HCT116 (cell line): Measurements from ENCODE around the gene PLK4. TPM values are rescaled to one million over a fixed set of nuclear protein-coding genes. Genes with fewer than 3 reads are reported as not detected.

Experiments used
- ATAC-seq: fragments of 200-7000 bp; cut with Tn5 transposase; 2 replicates; pipeline ENCODE4 v1.9.1; 2020; ENCODE audit warnings: mild to moderate bottlenecking, moderate library complexity
- BruUV-seq: library from RNA; stranded (reverse); fragments of 400-500 nt; replicated peaks from 2 replicates; lab custom pipeline; 2021; lab: Mats Ljungman, UMichigan
- CTCF ChIA-PET: fragments of 300-600 bp; sonication (Branson Sonifier 250); formaldehyde crosslinking; loops from one replicate; lab custom pipeline; 2021; ENCODE audit warnings: antibody characterized with exemption; lab: Charles Lee
- POLR2A ChIA-PET: fragments of 300-600, 350-600 bp; sonication (Branson Sonifier 250); formaldehyde crosslinking; loops from one replicate; lab custom pipeline; 2021; ENCODE audit warnings: antibody characterized with exemption; lab: Charles Lee
- RAD21 ChIA-PET, 2 experiments: fragments of 300-600 bp; sonication (Branson Sonifier 250); formaldehyde crosslinking; loops; one replicate each; lab custom pipeline; 2023; ENCODE audit warnings: low total read pairs in 2 of 2; ENCODE audit not compliant: uncharacterized antibody in 2 of 2, unreplicated experiment in 2 of 2, low non-redundant PET in 1 of 2; lab: Charles Lee
- DNase-seq: peaks from one replicate; pipeline ENCODE4 v3.0.0-alpha.2; 2010; ENCODE audit warnings: low read depth, low spot score
- H2AFZ ChIP-seq: fragments of 200-600 bp; shearing (Covaris generic), sonication (generic); 2 replicates; pipeline ENCODE4 v1.6.1; 2017; ENCODE audit warnings: low read depth, mixed run types, mixed read lengths, antibody characterized with exemption, low read length; ENCODE audit not compliant: poor library complexity, severe bottlenecking
- H3K27ac ChIP-seq: 2 replicates; pipeline ENCODE4 v1.5.1; 2012; ENCODE audit warnings: low read depth, low read length
- H3K27me3 ChIP-seq: fragments of 200-600 bp; sonication (generic); 2 replicates; pipeline ENCODE4 v1.6.1; 2016; ENCODE audit warnings: mixed run types, low read length, mixed read lengths; ENCODE audit not compliant: insufficient read depth
- H3K36me3 ChIP-seq, 2 experiments: fragments of 200-500 bp in 1 of 2; fragments of 200-600 bp in 1 of 2; sonication (Bioruptor generic) in 1 of 2; sonication (generic) in 1 of 2; 2 replicates each; pipeline versions ENCODE4 v1.5.1 to v1.6.1; 2014 to 2016; ENCODE audit warnings: low read length in 2 of 2, inconsistent platforms in 1 of 2, mixed read lengths in 1 of 2, mixed run types in 1 of 2; ENCODE audit not compliant: insufficient read depth in 2 of 2, control insufficient read depth in 1 of 2
- H3K4me1 ChIP-seq, 2 experiments: fragments of 200-600 bp in 1 of 2; sonication (generic) in 1 of 2; 2 replicates each; pipeline versions ENCODE4 v1.5.1 to v1.6.1; 2012 to 2017; ENCODE audit warnings: low read length in 2 of 2, inconsistent platforms in 1 of 2, mild to moderate bottlenecking in 1 of 2, mixed read lengths in 1 of 2, mixed run types in 1 of 2, moderate library complexity in 1 of 2; ENCODE audit not compliant: insufficient read depth in 2 of 2, control insufficient read depth in 1 of 2
- H3K4me2 ChIP-seq: fragments of 200-600 bp; sonication (generic); 2 replicates; pipeline ENCODE4 v1.6.1; 2017; ENCODE audit warnings: mixed run types, low read length, mixed read lengths
- H3K4me3 ChIP-seq, 2 experiments: fragments of 200-600 bp in 1 of 2; sonication (generic) in 1 of 2; replicated peaks in 1 of 2; 2 replicates each; pipeline ENCODE4 v1.5.1; 2011 to 2016; ENCODE audit warnings: low read length in 2 of 2, control low read depth in 1 of 2, low read depth in 1 of 2, mild to moderate bottlenecking in 1 of 2, mixed read lengths in 1 of 2, mixed run types in 1 of 2
- H3K79me2 ChIP-seq: fragments of 200-600 bp; sonication (generic); 2 replicates; pipeline ENCODE4 v1.6.1; 2017; ENCODE audit warnings: mild to moderate bottlenecking, mixed run types, low read length, moderate library complexity, mixed read lengths; ENCODE audit not compliant: insufficient read depth
- H3K9ac ChIP-seq: fragments of 200-600 bp; sonication (generic); 2 replicates; pipeline ENCODE4 v1.6.1; 2016; ENCODE audit warnings: low read length, mixed read lengths
- H3K9me2 ChIP-seq: fragments of 200-600 bp; sonication (generic), shearing (Covaris generic); 2 replicates; pipeline ENCODE4 v1.6.1; 2017; ENCODE audit warnings: mixed run types, mild to moderate bottlenecking, moderate library complexity; ENCODE audit not compliant: insufficient read depth
- H3K9me3 ChIP-seq, 2 experiments: fragments of 200-500 bp in 1 of 2; fragments of 200-600 bp in 1 of 2; sonication (Bioruptor generic) in 1 of 2; sonication (generic) in 1 of 2; 2 replicates each; pipeline ENCODE4 v1.6.1; 2014 to 2017; ENCODE audit warnings: low read length in 2 of 2, mixed read lengths in 2 of 2, inconsistent platforms in 1 of 2, low read depth in 1 of 2, mild to moderate bottlenecking in 1 of 2, mixed run types in 1 of 2, moderate library complexity in 1 of 2; ENCODE audit not compliant: control insufficient read depth in 1 of 2, insufficient read depth in 1 of 2
- H4K20me1 ChIP-seq: fragments of 200-600 bp; sonication (generic), shearing (Covaris generic); 2 replicates; pipeline ENCODE4 v1.6.1; 2017; ENCODE audit warnings: mixed run types, mild to moderate bottlenecking, moderate library complexity; ENCODE audit not compliant: insufficient read depth
- CBX3 ChIP-seq: IDR thresholded peaks from 2 replicates; pipeline ENCODE4 v1.6.1; 2012; ENCODE audit warnings: low read depth
- CEBPB ChIP-seq: IDR thresholded peaks from 2 replicates; pipeline ENCODE4 v1.6.1; 2012; ENCODE audit warnings: low read depth
- EGR1 ChIP-seq: IDR thresholded peaks from 2 replicates; pipeline ENCODE4 v1.6.1; 2012; ENCODE audit warnings: low read depth
- ELF1 ChIP-seq: IDR thresholded peaks from 2 replicates; pipeline ENCODE4 v1.6.1; 2012; ENCODE audit warnings: low read depth, borderline replicate concordance
- EZH2 ChIP-seq: fragments of 200-600 bp; sonication (generic); IDR thresholded peaks from 2 replicates; pipeline ENCODE4 v1.6.1; 2017; ENCODE audit warnings: antibody characterized with exemption, mixed run types
- EZH2phosphoT487 ChIP-seq: fragments of 200-600 bp; IDR thresholded peaks from 2 replicates; pipeline ENCODE4 v1.6.1; 2018; ENCODE audit warnings: antibody characterized with exemption, borderline replicate concordance
- FOSL1 ChIP-seq: IDR thresholded peaks from 2 replicates; pipeline ENCODE4 v1.6.1; 2012; ENCODE audit warnings: low read depth
- JUND ChIP-seq: IDR thresholded peaks from 2 replicates; pipeline ENCODE4 v1.6.1; 2012
- MAX ChIP-seq: IDR thresholded peaks from 2 replicates; pipeline ENCODE4 v1.6.1; 2012
- RAD21 ChIP-seq: IDR thresholded peaks from 2 replicates; pipeline ENCODE4 v1.6.1; 2012; ENCODE audit warnings: low read depth, mild to moderate bottlenecking
- SRF ChIP-seq: IDR thresholded peaks from 2 replicates; pipeline ENCODE4 v1.6.1; 2012; ENCODE audit warnings: low read depth
- TCF7L2 ChIP-seq: IDR thresholded peaks from 2 replicates; pipeline ENCODE4 v1.7.0; 2011; ENCODE audit warnings: borderline replicate concordance, inconsistent platforms; ENCODE audit not compliant: insufficient read depth, insufficient read length; ENCODE audit errors: extremely low read depth
- YY1 ChIP-seq: IDR thresholded peaks from 2 replicates; pipeline ENCODE4 v1.6.1; 2011; ENCODE audit warnings: low read length, low read depth, moderate library complexity, mild to moderate bottlenecking; ENCODE audit not compliant: insufficient replicate concordance; ENCODE audit errors: extremely low read depth
- ZFX ChIP-seq: fragments of 450-650 bp; IDR thresholded peaks from 2 replicates; pipeline ENCODE4 v1.6.1; 2017
- ZNF274 ChIP-seq: fragments of 200-500 bp; sonication (Bioruptor generic); IDR thresholded peaks from 2 replicates; pipeline ENCODE4 v1.6.1; 2014; ENCODE audit warnings: mild to moderate bottlenecking, low read depth, low read length, inconsistent platforms
- intact Hi-C: fragments of 100-400 bp; cut with micrococcal nuclease; formaldehyde crosslinking; loops from 2 replicates; pipeline ENCODE4 v1.10.0; 2022
- total RNA-seq: library from RNA; stranded (reverse); gene quantifications from one replicate; pipeline ENCODE4 v1.2.1, GENCODE V29; 2021; ENCODE audit not compliant: unreplicated experiment
- TF ChIP-seq, protein P1 (sequence below): IDR thresholded peaks from 2 replicates; pipeline ENCODE4 v1.6.1; 2012
- TF ChIP-seq, protein P2 (sequence below): IDR thresholded peaks from 2 replicates; pipeline ENCODE4 v1.6.1; 2011; ENCODE audit warnings: mild to moderate bottlenecking, low read length, moderate library complexity; ENCODE audit not compliant: insufficient replicate concordance; ENCODE audit errors: extremely low read depth
- TF ChIP-seq, protein P3 (sequence below), 3 experiments: fragments of 200-600 bp in 1 of 3; sonication (generic) in 1 of 3; IDR thresholded peaks in 2 of 3; conservative IDR thresholded peaks in 1 of 3; 2 replicates each; pipeline ENCODE4 v1.5.1; 2012 to 2017; ENCODE audit warnings: low read depth in 2 of 3, low read length in 2 of 3, antibody characterized with exemption in 1 of 3, borderline replicate concordance in 1 of 3, control low read depth in 1 of 3, mild to moderate bottlenecking in 1 of 3, mixed read lengths in 1 of 3, mixed run types in 1 of 3, moderate library complexity in 1 of 3; ENCODE audit not compliant: insufficient read depth in 1 of 3
- TF ChIP-seq, protein P4 (sequence below): IDR thresholded peaks from 2 replicates; pipeline ENCODE4 v1.6.1; 2012; ENCODE audit warnings: low read depth

PLK4 gene
- total RNA-seq, 1 experiment from 2014 or later = 34.8 TPM

DNA sequence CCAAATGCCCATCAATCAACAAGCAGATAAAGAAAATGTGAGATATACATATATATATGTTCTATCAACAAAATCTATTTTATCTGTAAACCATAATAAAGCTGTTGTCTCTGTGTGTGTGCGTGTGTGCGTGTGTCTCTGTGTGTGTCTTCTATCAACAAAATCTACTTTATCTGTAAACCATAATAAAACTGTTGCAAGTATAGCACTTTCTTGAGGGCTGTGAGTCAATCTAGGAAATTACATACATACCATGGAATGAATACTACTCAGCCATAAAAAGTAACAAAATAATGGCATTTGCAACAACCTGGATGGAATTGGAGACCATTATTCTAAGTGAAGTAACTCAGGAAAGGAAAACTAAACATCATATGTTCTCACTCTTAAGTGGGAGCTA lies 12.5 kb upstream of the PLK4 start:
- no peaks in the 10 kb centered on the region for H3K36me3 ChIP-seq
- peaks cover 7 to 11% of the 10 kb centered on the region in 2 experiments; a peak in 3 of 4 replicates for H3K4me1 ChIP-seq
- intact Hi-C loops = no loop called here
- no peak overlapping the region for H2AFZ ChIP-seq
- H3K9me2 ChIP-seq = no peaks in the 10 kb centered on the region
- ATAC-seq = no peak
- BruUV-seq = no TSS peak
- no peak overlapping the region for H3K9ac ChIP-seq
- peaks cover 9% of the 10 kb centered on the region; the same call in 1 of the 2 replicates for H3K79me2 ChIP-seq
- H3K27ac ChIP-seq = no peak overlapping the region
- TF ChIP-seq CBX3 = no peak
- no peak for TF ChIP-seq ZNF274
- TF ChIP-seq, protein P1, sequence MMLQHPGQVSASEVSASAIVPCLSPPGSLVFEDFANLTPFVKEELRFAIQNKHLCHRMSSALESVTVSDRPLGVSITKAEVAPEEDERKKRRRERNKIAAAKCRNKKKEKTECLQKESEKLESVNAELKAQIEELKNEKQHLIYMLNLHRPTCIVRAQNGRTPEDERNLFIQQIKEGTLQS = no peak
- TF ChIP-seq SRF = no peak
- TF ChIP-seq, protein P2, sequence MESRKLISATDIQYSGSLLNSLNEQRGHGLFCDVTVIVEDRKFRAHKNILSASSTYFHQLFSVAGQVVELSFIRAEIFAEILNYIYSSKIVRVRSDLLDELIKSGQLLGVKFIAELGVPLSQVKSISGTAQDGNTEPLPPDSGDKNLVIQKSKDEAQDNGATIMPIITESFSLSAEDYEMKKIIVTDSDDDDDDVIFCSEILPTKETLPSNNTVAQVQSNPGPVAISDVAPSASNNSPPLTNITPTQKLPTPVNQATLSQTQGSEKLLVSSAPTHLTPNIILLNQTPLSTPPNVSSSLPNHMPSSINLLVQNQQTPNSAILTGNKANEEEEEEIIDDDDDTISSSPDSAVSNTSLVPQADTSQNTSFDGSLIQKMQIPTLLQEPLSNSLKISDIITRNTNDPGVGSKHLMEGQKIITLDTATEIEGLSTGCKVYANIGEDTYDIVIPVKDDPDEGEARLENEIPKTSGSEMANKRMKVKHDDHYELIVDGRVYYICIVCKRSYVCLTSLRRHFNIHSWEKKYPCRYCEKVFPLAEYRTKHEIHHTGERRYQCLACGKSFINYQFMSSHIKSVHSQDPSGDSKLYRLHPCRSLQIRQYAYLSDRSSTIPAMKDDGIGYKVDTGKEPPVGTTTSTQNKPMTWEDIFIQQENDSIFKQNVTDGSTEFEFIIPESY = no peak
- TF ChIP-seq TCF7L2 = no peak
- TF ChIP-seq CEBPB = no peak
- no peak for TF ChIP-seq RAD21
- TF ChIP-seq JUND = no peak
- TF ChIP-seq MAX = no peak
- no peak for TF ChIP-seq ZFX
- TF ChIP-seq, protein P3, sequence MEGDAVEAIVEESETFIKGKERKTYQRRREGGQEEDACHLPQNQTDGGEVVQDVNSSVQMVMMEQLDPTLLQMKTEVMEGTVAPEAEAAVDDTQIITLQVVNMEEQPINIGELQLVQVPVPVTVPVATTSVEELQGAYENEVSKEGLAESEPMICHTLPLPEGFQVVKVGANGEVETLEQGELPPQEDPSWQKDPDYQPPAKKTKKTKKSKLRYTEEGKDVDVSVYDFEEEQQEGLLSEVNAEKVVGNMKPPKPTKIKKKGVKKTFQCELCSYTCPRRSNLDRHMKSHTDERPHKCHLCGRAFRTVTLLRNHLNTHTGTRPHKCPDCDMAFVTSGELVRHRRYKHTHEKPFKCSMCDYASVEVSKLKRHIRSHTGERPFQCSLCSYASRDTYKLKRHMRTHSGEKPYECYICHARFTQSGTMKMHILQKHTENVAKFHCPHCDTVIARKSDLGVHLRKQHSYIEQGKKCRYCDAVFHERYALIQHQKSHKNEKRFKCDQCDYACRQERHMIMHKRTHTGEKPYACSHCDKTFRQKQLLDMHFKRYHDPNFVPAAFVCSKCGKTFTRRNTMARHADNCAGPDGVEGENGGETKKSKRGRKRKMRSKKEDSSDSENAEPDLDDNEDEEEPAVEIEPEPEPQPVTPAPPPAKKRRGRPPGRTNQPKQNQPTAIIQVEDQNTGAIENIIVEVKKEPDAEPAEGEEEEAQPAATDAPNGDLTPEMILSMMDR (IDR thresholded peaks at IDR 0.05 in 2 of 3, conservative IDR thresholded peaks at IDR 0.05 in 1 of 3; ENCODE audit: borderline replicate concordance in 1 of 3, insufficient read depth in 1 of 3, low read depth in 2 of 3, low read length in 2 of 3) = no peak
- no peak for TF ChIP-seq FOSL1
- TF ChIP-seq EZH2 = no peak
- no peak for TF ChIP-seq EGR1
- no peak for TF ChIP-seq YY1
- TF ChIP-seq EZH2phosphoT487 = no peak
- TF ChIP-seq, protein P4, sequence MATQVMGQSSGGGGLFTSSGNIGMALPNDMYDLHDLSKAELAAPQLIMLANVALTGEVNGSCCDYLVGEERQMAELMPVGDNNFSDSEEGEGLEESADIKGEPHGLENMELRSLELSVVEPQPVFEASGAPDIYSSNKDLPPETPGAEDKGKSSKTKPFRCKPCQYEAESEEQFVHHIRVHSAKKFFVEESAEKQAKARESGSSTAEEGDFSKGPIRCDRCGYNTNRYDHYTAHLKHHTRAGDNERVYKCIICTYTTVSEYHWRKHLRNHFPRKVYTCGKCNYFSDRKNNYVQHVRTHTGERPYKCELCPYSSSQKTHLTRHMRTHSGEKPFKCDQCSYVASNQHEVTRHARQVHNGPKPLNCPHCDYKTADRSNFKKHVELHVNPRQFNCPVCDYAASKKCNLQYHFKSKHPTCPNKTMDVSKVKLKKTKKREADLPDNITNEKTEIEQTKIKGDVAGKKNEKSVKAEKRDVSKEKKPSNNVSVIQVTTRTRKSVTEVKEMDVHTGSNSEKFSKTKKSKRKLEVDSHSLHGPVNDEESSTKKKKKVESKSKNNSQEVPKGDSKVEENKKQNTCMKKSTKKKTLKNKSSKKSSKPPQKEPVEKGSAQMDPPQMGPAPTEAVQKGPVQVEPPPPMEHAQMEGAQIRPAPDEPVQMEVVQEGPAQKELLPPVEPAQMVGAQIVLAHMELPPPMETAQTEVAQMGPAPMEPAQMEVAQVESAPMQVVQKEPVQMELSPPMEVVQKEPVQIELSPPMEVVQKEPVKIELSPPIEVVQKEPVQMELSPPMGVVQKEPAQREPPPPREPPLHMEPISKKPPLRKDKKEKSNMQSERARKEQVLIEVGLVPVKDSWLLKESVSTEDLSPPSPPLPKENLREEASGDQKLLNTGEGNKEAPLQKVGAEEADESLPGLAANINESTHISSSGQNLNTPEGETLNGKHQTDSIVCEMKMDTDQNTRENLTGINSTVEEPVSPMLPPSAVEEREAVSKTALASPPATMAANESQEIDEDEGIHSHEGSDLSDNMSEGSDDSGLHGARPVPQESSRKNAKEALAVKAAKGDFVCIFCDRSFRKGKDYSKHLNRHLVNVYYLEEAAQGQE = no peak
- no peak for TF ChIP-seq ELF1
- TF ChIP-seq, all 23 proteins: peak for 0
- Histone ChIP-seq H3K4me2 (no peak overlapping the region), H3K27me3 (no peaks in the 10 kb centered on the region), H4K20me1 (no peaks in the 10 kb centered on the region), H3K4me3 (no peak overlapping the region), H3K9me3 (no peaks in the 10 kb centered on the region)
- RAD21 ChIA-PET = no interaction called here
- POLR2A ChIA-PET = no interaction called here
- DNase-seq = no peak
- CTCF ChIA-PET = no interaction called here
